Liver (tissue), 9 donors: ENCODE results near the gene FCN3. TPM values are rescaled to one million over a fixed set of nuclear protein-coding genes. Genes with fewer than 3 reads are reported as not detected.

Source experiments
- DNase-seq: peaks from one replicate; pipeline ENCODE4 v3.0.0-alpha.2; 2017; ENCODE audit warnings: low spot score
- H3K27ac ChIP-seq, 2 donors: one replicate each; pipeline ENCODE4 v1.7.0; 2013; ENCODE audit warnings: inconsistent platforms in 2 of 2, low read length in 2 of 2, control low read depth in 1 of 2, low read depth in 1 of 2, mild to moderate bottlenecking in 1 of 2
- H3K27me3 ChIP-seq, 4 donors: one replicate each; pipeline versions ENCODE4 v1.6.1 to v1.7.0; 2013; ENCODE audit warnings: low read length in 3 of 4, inconsistent platforms in 1 of 4, mild to moderate bottlenecking in 1 of 4, moderate library complexity in 1 of 4; ENCODE audit not compliant: control insufficient read depth in 4 of 4, insufficient read depth in 4 of 4
- H3K36me3 ChIP-seq, 4 donors: one replicate each; pipeline versions ENCODE4 v1.6.1 to v1.7.0; 2013; ENCODE audit warnings: low read length in 3 of 4, mild to moderate bottlenecking in 3 of 4, low read depth in 1 of 4, moderate library complexity in 1 of 4; ENCODE audit not compliant: control insufficient read depth in 4 of 4, insufficient read depth in 3 of 4
- H3K4me1 ChIP-seq, 4 donors: one replicate each; pipeline versions ENCODE4 v1.6.1 to v1.7.0; 2013; ENCODE audit warnings: low read length in 3 of 4, mild to moderate bottlenecking in 3 of 4, moderate library complexity in 1 of 4; ENCODE audit not compliant: control insufficient read depth in 4 of 4, insufficient read depth in 4 of 4
- H3K4me3 ChIP-seq, 3 donors: one replicate each; pipeline versions ENCODE4 v1.6.1 to v1.7.0; 2013; ENCODE audit warnings: low read length in 3 of 3, control low read depth in 1 of 3, low read depth in 1 of 3, mild to moderate bottlenecking in 1 of 3
- H3K9ac ChIP-seq, 2 donors: one replicate each; pipeline ENCODE4 v1.7.0; 2013; ENCODE audit warnings: low read length in 2 of 2, mild to moderate bottlenecking in 2 of 2, moderate library complexity in 2 of 2, control low read depth in 1 of 2, low read depth in 1 of 2
- H3K9me3 ChIP-seq, 4 donors: one replicate each; pipeline versions ENCODE4 v1.6.1 to v1.7.0; 2013; ENCODE audit warnings: low read length in 3 of 4; ENCODE audit not compliant: control insufficient read depth in 4 of 4
- EGR1 ChIP-seq, 2 donors: IDR thresholded peaks; 2 replicates each; pipeline ENCODE4 v1.6.1; 2016 to 2018; ENCODE audit warnings: antibody characterized with exemption in 2 of 2, low read depth in 2 of 2
- FOXA1 ChIP-seq: IDR thresholded peaks from 2 replicates; pipeline ENCODE4 v1.6.1; 2016; ENCODE audit warnings: antibody characterized with exemption
- FOXA2 ChIP-seq: IDR thresholded peaks from 2 replicates; pipeline ENCODE4 v1.6.1; 2016; ENCODE audit warnings: antibody characterized with exemption
- GABPA ChIP-seq, 2 donors: IDR thresholded peaks in 1 of 2; conservative IDR thresholded peaks in 1 of 2; 2 replicates each; pipeline ENCODE4 v1.6.1; 2016; ENCODE audit warnings: antibody characterized with exemption in 2 of 2, mild to moderate bottlenecking in 1 of 2, moderate library complexity in 1 of 2
- HNF4G ChIP-seq: IDR thresholded peaks from 2 replicates; pipeline ENCODE4 v1.6.1; 2016; ENCODE audit warnings: antibody characterized with exemption
- JUND ChIP-seq, 2 donors: IDR thresholded peaks; 2 replicates each; pipeline ENCODE4 v1.6.1; 2016; ENCODE audit warnings: antibody characterized with exemption in 2 of 2
- NR2F2 ChIP-seq: IDR thresholded peaks from 2 replicates; pipeline ENCODE4 v1.6.1; 2016; ENCODE audit warnings: antibody characterized with exemption
- REST ChIP-seq: IDR thresholded peaks from 2 replicates; pipeline ENCODE4 v1.6.1; 2016; ENCODE audit warnings: antibody characterized with exemption, mild to moderate bottlenecking
- RXRA ChIP-seq, 2 donors: IDR thresholded peaks; 2 replicates each; pipeline ENCODE4 v1.6.1; 2017 to 2018; ENCODE audit warnings: antibody characterized with exemption in 2 of 2, mild to moderate bottlenecking in 1 of 2
- SP1 ChIP-seq: IDR thresholded peaks from 2 replicates; pipeline ENCODE4 v1.6.1; 2018; ENCODE audit warnings: antibody characterized with exemption, mild to moderate bottlenecking
- TAF1 ChIP-seq: conservative IDR thresholded peaks from 2 replicates; pipeline ENCODE4 v1.6.1; 2016; ENCODE audit warnings: antibody characterized with exemption, mild to moderate bottlenecking
- YY1 ChIP-seq: IDR thresholded peaks from 2 replicates; pipeline ENCODE4 v1.6.1; 2016; ENCODE audit warnings: antibody characterized with exemption, mild to moderate bottlenecking
- ZBTB33 ChIP-seq: IDR thresholded peaks from 2 replicates; pipeline ENCODE4 v1.6.1; 2016; ENCODE audit warnings: antibody characterized with exemption
- WGBS: extraction: QIAGEN DNeasy Blood & Tissue Kit; methylation state at CpG from one replicate; pipeline ENCODE4 v1.1.7; 2013; 5-methylcytosine and 5-hydroxymethylcytosine counted together
- polyA plus RNA-seq, 2 donors: library from polyadenylated mRNA; stranded (reverse) in 1 of 2; unstranded in 1 of 2; fragments of 200-250 nt in 1 of 2; fragments of >200 nt in 1 of 2; fragmentation: Nextera tagmentation in 1 of 2; extraction: Ambion mirVana in 1 of 2; gene quantifications; one replicate each; pipeline versions ENCODE4 v1.2.1 to v1.2.3, GENCODE V29; 2013 to 2015
- total RNA-seq, 2 donors: library from RNA; depleted of rRNA; stranded (reverse); fragments of >200 nt; gene quantifications; one replicate each; pipeline ENCODE4 v1.2.3, GENCODE V29; 2014
- TF ChIP-seq, protein P1 (sequence below): IDR thresholded peaks from 2 replicates; pipeline ENCODE4 v1.6.1; 2016; ENCODE audit warnings: antibody characterized with exemption
- TF ChIP-seq, protein P2 (sequence below): fragments of 150-350 bp; IDR thresholded peaks from 2 replicates; pipeline ENCODE4 v1.5.1; 2017; ENCODE audit warnings: improper control_type of control experiment, low read depth, low read length; ENCODE audit not compliant: missing input control
- donor health status: healthy.
- donor health status: healthy.
- donor health status: healthy.
- donor health status: healthy.
- donor health status: healthy.

Gene FCN3
- total and polyA plus RNA-seq, 4 donors, result 87.3 to 310 (median 137) TPM

GRCh38 chr1:27413004-27413403 is 38.4 kb upstream of the FCN3 start:
- no peak overlapping the region for H3K27ac ChIP-seq
- no peak overlapping the region for H3K9ac ChIP-seq
- no peaks in the 10 kb centered on the region for H3K27me3 ChIP-seq
- peaks cover 8 to 71% (median 57%) of the 10 kb centered on the region in 4 donors for H3K36me3 ChIP-seq
- no peak for TF ChIP-seq YY1
- no peak for TF ChIP-seq TAF1
- no peaks in the 10 kb centered on the region for H3K9me3 ChIP-seq
- no peak for DNase-seq
- no peak overlapping the region for H3K4me3 ChIP-seq
- WGBS, result 47% methylated on average over 4 of the region's 4 CpGs
- peaks cover 0 to 8% (median 4%) of the 10 kb centered on the region in 4 donors for H3K4me1 ChIP-seq

DNA sequence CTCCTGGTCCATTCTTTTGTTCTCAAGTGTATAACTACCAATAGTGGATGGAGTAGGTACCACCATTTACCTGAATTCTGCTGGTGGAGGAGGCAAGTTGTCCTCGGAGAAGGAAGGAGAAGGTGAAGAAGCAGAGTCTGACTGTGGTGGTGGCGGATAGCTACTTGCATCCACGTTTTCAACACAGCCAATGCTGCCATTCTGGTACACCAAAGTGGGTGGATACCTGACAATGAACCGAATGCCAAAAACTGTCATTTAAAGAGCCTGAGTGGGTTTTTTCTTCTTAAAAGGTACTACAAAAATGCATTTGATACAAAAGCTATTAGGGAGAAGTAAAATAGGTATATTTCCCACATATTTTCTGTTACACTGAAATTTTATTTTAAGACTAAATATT is 37.9 kb upstream of the FCN3 start:
- TF ChIP-seq JUND (IDR thresholded peaks at IDR 0.05) (no peak), HNF4G (no peak), YY1 (no peak), EGR1 (IDR thresholded peaks at IDR 0.05; ENCODE audit: low read depth in 2 of 2) (no peak), REST (no peak), FOXA2 (no peak), NR2F2 (no peak), SP1 (no peak), FOXA1 (no peak), RXRA (IDR thresholded peaks at IDR 0.05) (no peak), GABPA (IDR thresholded peaks at IDR 0.05 in 1 of 2, conservative IDR thresholded peaks at IDR 0.05 in 1 of 2) (no peak), ZBTB33 (no peak)
- TF ChIP-seq, protein P1, sequence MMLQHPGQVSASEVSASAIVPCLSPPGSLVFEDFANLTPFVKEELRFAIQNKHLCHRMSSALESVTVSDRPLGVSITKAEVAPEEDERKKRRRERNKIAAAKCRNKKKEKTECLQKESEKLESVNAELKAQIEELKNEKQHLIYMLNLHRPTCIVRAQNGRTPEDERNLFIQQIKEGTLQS, result no peak
- TF ChIP-seq, protein P2, sequence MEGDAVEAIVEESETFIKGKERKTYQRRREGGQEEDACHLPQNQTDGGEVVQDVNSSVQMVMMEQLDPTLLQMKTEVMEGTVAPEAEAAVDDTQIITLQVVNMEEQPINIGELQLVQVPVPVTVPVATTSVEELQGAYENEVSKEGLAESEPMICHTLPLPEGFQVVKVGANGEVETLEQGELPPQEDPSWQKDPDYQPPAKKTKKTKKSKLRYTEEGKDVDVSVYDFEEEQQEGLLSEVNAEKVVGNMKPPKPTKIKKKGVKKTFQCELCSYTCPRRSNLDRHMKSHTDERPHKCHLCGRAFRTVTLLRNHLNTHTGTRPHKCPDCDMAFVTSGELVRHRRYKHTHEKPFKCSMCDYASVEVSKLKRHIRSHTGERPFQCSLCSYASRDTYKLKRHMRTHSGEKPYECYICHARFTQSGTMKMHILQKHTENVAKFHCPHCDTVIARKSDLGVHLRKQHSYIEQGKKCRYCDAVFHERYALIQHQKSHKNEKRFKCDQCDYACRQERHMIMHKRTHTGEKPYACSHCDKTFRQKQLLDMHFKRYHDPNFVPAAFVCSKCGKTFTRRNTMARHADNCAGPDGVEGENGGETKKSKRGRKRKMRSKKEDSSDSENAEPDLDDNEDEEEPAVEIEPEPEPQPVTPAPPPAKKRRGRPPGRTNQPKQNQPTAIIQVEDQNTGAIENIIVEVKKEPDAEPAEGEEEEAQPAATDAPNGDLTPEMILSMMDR, result no peak
- no peaks in the 10 kb centered on the region for H3K27me3 ChIP-seq
- H3K4me1 ChIP-seq, result peaks cover 0 to 8% (median 4%) of the 10 kb centered on the region in 4 donors
- H3K4me3 ChIP-seq, result no peak overlapping the region
- H3K36me3 ChIP-seq, result peaks cover 8 to 71% (median 54%) of the 10 kb centered on the region in 4 donors
- H3K9ac ChIP-seq, result no peak overlapping the region
- DNase-seq, result no peak
- no peak overlapping the region for H3K27ac ChIP-seq
- WGBS, result 93% methylated on average over 4 of the region's 4 CpGs
- H3K9me3 ChIP-seq, result no peaks in the 10 kb centered on the region
